ENCODE results near the gene CADPS. TPM values are rescaled to one million over a fixed set of nuclear protein-coding genes. Genes with fewer than 3 reads are reported as not detected.

CADPS gene
- total RNA-seq, 1 experiment from 2014 or later: not detected

GRCh38 chr3:62445275-62445674, 429.9 kb downstream of the CADPS start:
- CTCF ChIA-PET: no interaction called here
- H2AFZ ChIP-seq: no peak overlapping the region

GRCh38 chr3:62439978-62440377, 435.2 kb downstream of the CADPS start:
- H3K4me2 ChIP-seq: no peak overlapping the region
- TF ChIP-seq EZH2 (IDR thresholded peaks at IDR 0.05; ENCODE audit: low read depth): no peak
- TF ChIP-seq, protein P1, sequence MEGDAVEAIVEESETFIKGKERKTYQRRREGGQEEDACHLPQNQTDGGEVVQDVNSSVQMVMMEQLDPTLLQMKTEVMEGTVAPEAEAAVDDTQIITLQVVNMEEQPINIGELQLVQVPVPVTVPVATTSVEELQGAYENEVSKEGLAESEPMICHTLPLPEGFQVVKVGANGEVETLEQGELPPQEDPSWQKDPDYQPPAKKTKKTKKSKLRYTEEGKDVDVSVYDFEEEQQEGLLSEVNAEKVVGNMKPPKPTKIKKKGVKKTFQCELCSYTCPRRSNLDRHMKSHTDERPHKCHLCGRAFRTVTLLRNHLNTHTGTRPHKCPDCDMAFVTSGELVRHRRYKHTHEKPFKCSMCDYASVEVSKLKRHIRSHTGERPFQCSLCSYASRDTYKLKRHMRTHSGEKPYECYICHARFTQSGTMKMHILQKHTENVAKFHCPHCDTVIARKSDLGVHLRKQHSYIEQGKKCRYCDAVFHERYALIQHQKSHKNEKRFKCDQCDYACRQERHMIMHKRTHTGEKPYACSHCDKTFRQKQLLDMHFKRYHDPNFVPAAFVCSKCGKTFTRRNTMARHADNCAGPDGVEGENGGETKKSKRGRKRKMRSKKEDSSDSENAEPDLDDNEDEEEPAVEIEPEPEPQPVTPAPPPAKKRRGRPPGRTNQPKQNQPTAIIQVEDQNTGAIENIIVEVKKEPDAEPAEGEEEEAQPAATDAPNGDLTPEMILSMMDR (conservative IDR thresholded peaks at IDR 0.05): no peak
- H3K4me3 ChIP-seq: no peak overlapping the region
- H3K27me3 ChIP-seq (ENCODE audit: insufficient read depth, low read depth): peaks cover 33% of the 10 kb centered on the region
- no peaks in the 10 kb centered on the region for H3K36me3 ChIP-seq (ENCODE audit: low read depth)
- no peaks in the 10 kb centered on the region for H3F3A ChIP-seq (ENCODE audit: insufficient read depth, low read depth)
- intact Hi-C loops (cut with micrococcal nuclease; ENCODE audit: unreplicated experiment): no loop called here
- no peaks in the 10 kb centered on the region for H3K9me2 ChIP-seq (ENCODE audit: insufficient read depth)
- no peak for DNase-seq
- no peak overlapping the region for H3K27ac ChIP-seq
- BruUV-seq (replicated peaks): no TSS peak
- no peaks in the 10 kb centered on the region for H3K9me3 ChIP-seq (ENCODE audit: insufficient read depth, low read depth)
- no peaks in the 10 kb centered on the region for H3K4me1 ChIP-seq (replicated peaks; ENCODE audit: insufficient read depth)
- no peaks in the 10 kb centered on the region for H3K79me2 ChIP-seq (ENCODE audit: low read depth)
- no peak overlapping the region for H2AFZ ChIP-seq
- H4K20me1 ChIP-seq (ENCODE audit: insufficient read depth): no peaks in the 10 kb centered on the region
- ChIA-PET CTCF (no interaction called here), POLR2A (ENCODE audit: unreplicated experiment) (no interaction called here)

More at GRCh38 chr3:62445275-62445674, 429.9 kb downstream of the CADPS start:
- Histone ChIP-seq H3K4me1 (replicated peaks; ENCODE audit: insufficient read depth) (no peaks in the 10 kb centered on the region), H3K36me3 (ENCODE audit: low read depth) (no peaks in the 10 kb centered on the region), H3K9me3 (ENCODE audit: insufficient read depth, low read depth) (no peaks in the 10 kb centered on the region), H3K4me2 (peak overlapping the region; percentile 50), H4K20me1 (ENCODE audit: insufficient read depth) (no peaks in the 10 kb centered on the region), H3F3A (ENCODE audit: insufficient read depth, low read depth) (no peaks in the 10 kb centered on the region), H3K27me3 (ENCODE audit: insufficient read depth, low read depth) (peaks cover 9% of the 10 kb centered on the region), H3K9me2 (ENCODE audit: insufficient read depth) (no peaks in the 10 kb centered on the region), H3K79me2 (ENCODE audit: low read depth) (no peaks in the 10 kb centered on the region), H3K27ac (no peak overlapping the region), H3K4me3 (peak overlapping the region; percentile 26; the same call in 1 of the 2 replicates)
- DNase-seq: no peak
- intact Hi-C loops (cut with micrococcal nuclease; ENCODE audit: unreplicated experiment): no loop called here
- TF ChIP-seq EZH2 (IDR thresholded peaks at IDR 0.05; ENCODE audit: low read depth): no peak
- TF ChIP-seq, protein P1 (conservative IDR thresholded peaks at IDR 0.05): no peak
- POLR2A ChIA-PET (ENCODE audit: unreplicated experiment): no interaction called here
- BruUV-seq (replicated peaks): no TSS peak

GRCh38 chr3:62439176-62439813, 435.9 kb downstream of the CADPS start:
- ChIA-PET POLR2A (ENCODE audit: unreplicated experiment) (no interaction called here), CTCF (no interaction called here)
- Histone ChIP-seq H3F3A (ENCODE audit: insufficient read depth, low read depth) (no peaks in the 10 kb centered on the region), H3K27me3 (ENCODE audit: insufficient read depth, low read depth) (peaks cover 40% of the 10 kb centered on the region), H3K4me2 (no peak overlapping the region), H3K36me3 (ENCODE audit: low read depth) (no peaks in the 10 kb centered on the region), H3K4me1 (replicated peaks; ENCODE audit: insufficient read depth) (no peaks in the 10 kb centered on the region), H3K79me2 (ENCODE audit: low read depth) (no peaks in the 10 kb centered on the region), H3K9me3 (ENCODE audit: insufficient read depth, low read depth) (no peaks in the 10 kb centered on the region), H3K4me3 (no peak overlapping the region), H4K20me1 (ENCODE audit: insufficient read depth) (no peaks in the 10 kb centered on the region), H2AFZ (no peak overlapping the region), H3K9me2 (ENCODE audit: insufficient read depth) (no peaks in the 10 kb centered on the region), H3K27ac (no peak overlapping the region)
- no TSS peak for BruUV-seq (replicated peaks)
- DNase-seq: no peak
- intact Hi-C loops (cut with micrococcal nuclease; ENCODE audit: unreplicated experiment): no loop called here
- TF ChIP-seq, protein P1 (conservative IDR thresholded peaks at IDR 0.05): no peak
- TF ChIP-seq EZH2 (IDR thresholded peaks at IDR 0.05; ENCODE audit: low read depth): no peak

Measured in PC-9 (cell line).